ENCODE results near the gene KCNRG.

Gene KCNRG

GRCh38 chr13:50006426-50007135 lies 8.7 kb upstream of the KCNRG start:
- WGBS (ENCODE audit: insufficient coverage), result 100% methylated on average over 3 of the region's 7 CpGs
- Histone ChIP-seq H3K4me3 (ENCODE audit: control insufficient read depth in 1 of 7, extremely low read depth in 1 of 7, insufficient read depth in 4 of 7, low read depth in 2 of 7, low read length in 6 of 7) (no peak overlapping the region), H3K9me3 (ENCODE audit: control extremely low read depth in 1 of 5, control insufficient read depth in 4 of 5, insufficient read depth in 2 of 5, low read depth in 1 of 5, low read length in 4 of 5) (no peaks in the 10 kb centered on the region), H3K27ac (ENCODE audit: insufficient read depth in 1 of 2, low read depth in 1 of 2, low read length in 2 of 2, poor library complexity in 1 of 2, severe bottlenecking in 2 of 2) (no peak overlapping the region), H3K27me3 (replicated peaks in 2 of 5; ENCODE audit: control insufficient read depth in 4 of 5, insufficient read depth in 5 of 5, low read length in 4 of 5) (no peaks in the 10 kb centered on the region), H3K4me1 (ENCODE audit: control extremely low read depth in 1 of 4, control insufficient read depth in 4 of 4, insufficient read depth in 4 of 4, low read length in 3 of 4) (no peaks in the 10 kb centered on the region), H3K36me3 (ENCODE audit: control insufficient read depth in 4 of 4, insufficient read depth in 4 of 4, low read length in 3 of 4) (peaks cover 13 to 51% (median 25%) of the 10 kb centered on the region in 4 experiments)
- no peak for DNase-seq
- CTCF ChIA-PET, result interaction anchor here (1.0 to 1.8 kb wide), 3 partner anchors 9 to 37 kb away, joined by 3 to 4 read pairs (median 3); partner anchors contain the start of gene TRIM13
- POLR2A ChIA-PET, result no interaction called here

GRCh38 chr13:50011461-50011860 lies 3.8 kb upstream of the KCNRG start:
- H3K9me3 ChIP-seq (ENCODE audit: control extremely low read depth in 1 of 5, control insufficient read depth in 4 of 5, insufficient read depth in 2 of 5, low read depth in 1 of 5, low read length in 4 of 5), result no peaks in the 10 kb centered on the region
- CTCF ChIA-PET, result interaction anchor here (1.1 to 2.4 kb wide), 2 partner anchors 13 to 74 kb away, joined by 3 to 16 read pairs; partner anchors contain the start of gene TRIM13
- H3K27me3 ChIP-seq (replicated peaks in 2 of 5; ENCODE audit: control insufficient read depth in 4 of 5, insufficient read depth in 5 of 5, low read length in 4 of 5), result no peaks in the 10 kb centered on the region
- peaks cover 0 to 3% (median 0%) of the 10 kb centered on the region in 4 experiments for H3K4me1 ChIP-seq (ENCODE audit: control extremely low read depth in 1 of 4, control insufficient read depth in 4 of 4, insufficient read depth in 4 of 4, low read length in 3 of 4)
- POLR2A ChIA-PET, result interaction anchor here (1.3 kb wide), 1 partner anchor 14 kb away, joined by 8 read pairs; the partner anchor contains the start of gene TRIM13
- no peak overlapping the region for H3K27ac ChIP-seq (ENCODE audit: insufficient read depth in 1 of 2, low read depth in 1 of 2, low read length in 2 of 2, poor library complexity in 1 of 2, severe bottlenecking in 2 of 2)
- DNase-seq, result no peak
- no CpG with 5 or more reads among the region's 1 CpG for WGBS (ENCODE audit: insufficient coverage)
- H3K4me3 ChIP-seq (ENCODE audit: control insufficient read depth in 1 of 7, extremely low read depth in 1 of 7, insufficient read depth in 4 of 7, low read depth in 2 of 7, low read length in 6 of 7), result no peak overlapping the region
- H3K36me3 ChIP-seq (ENCODE audit: control insufficient read depth in 4 of 4, insufficient read depth in 4 of 4, low read length in 3 of 4), result peaks cover 14 to 62% (median 35%) of the 10 kb centered on the region in 4 experiments

GRCh38 chr13:50012396-50013169 lies 2.7 kb upstream of the KCNRG start:
- H3K36me3 ChIP-seq (ENCODE audit: control insufficient read depth in 4 of 4, insufficient read depth in 4 of 4, low read length in 3 of 4), result peaks cover 14 to 66% (median 36%) of the 10 kb centered on the region in 4 experiments
- no peak overlapping the region for H3K4me3 ChIP-seq (ENCODE audit: control insufficient read depth in 1 of 7, extremely low read depth in 1 of 7, insufficient read depth in 4 of 7, low read depth in 2 of 7, low read length in 6 of 7)
- no peak for DNase-seq
- ChIA-PET CTCF (interaction anchor here (1.1 to 3.0 kb wide), 4 partner anchors 9 to 15 kb away, joined by 3 to 21 read pairs (median 10); partner anchors contain the start of gene TRIM13), POLR2A (no interaction called here)
- H3K9me3 ChIP-seq (ENCODE audit: control extremely low read depth in 1 of 5, control insufficient read depth in 4 of 5, insufficient read depth in 2 of 5, low read depth in 1 of 5, low read length in 4 of 5), result no peaks in the 10 kb centered on the region
- WGBS (ENCODE audit: insufficient coverage), result 93% methylated on average over 4 of the region's 6 CpGs
- peaks cover 0 to 3% (median 0%) of the 10 kb centered on the region in 4 experiments for H3K4me1 ChIP-seq (ENCODE audit: control extremely low read depth in 1 of 4, control insufficient read depth in 4 of 4, insufficient read depth in 4 of 4, low read length in 3 of 4)
- H3K27ac ChIP-seq (ENCODE audit: insufficient read depth in 1 of 2, low read depth in 1 of 2, low read length in 2 of 2, poor library complexity in 1 of 2, severe bottlenecking in 2 of 2), result no peak overlapping the region
- no peaks in the 10 kb centered on the region for H3K27me3 ChIP-seq (replicated peaks in 2 of 5; ENCODE audit: control insufficient read depth in 4 of 5, insufficient read depth in 5 of 5, low read length in 4 of 5)

- no peak overlapping the region for H3K4me3 ChIP-seq (ENCODE audit: control insufficient read depth in 1 of 7, extremely low read depth in 1 of 7, insufficient read depth in 4 of 7, low read depth in 2 of 7, low read length in 6 of 7)
- POLR2A ChIA-PET, result no interaction called here
- H3K27me3 ChIP-seq (replicated peaks in 2 of 5; ENCODE audit: control insufficient read depth in 4 of 5, insufficient read depth in 5 of 5, low read length in 4 of 5), result no peaks in the 10 kb centered on the region
- H3K27ac ChIP-seq (ENCODE audit: insufficient read depth in 1 of 2, low read depth in 1 of 2, low read length in 2 of 2, poor library complexity in 1 of 2, severe bottlenecking in 2 of 2), result no peak overlapping the region
- CTCF ChIA-PET, result interaction anchor here (0.7 to 3.0 kb wide), 4 partner anchors 13 to 65 kb away, joined by 3 to 21 read pairs (median 4); partner anchors contain the start of gene TRIM13
- peak in 1 of 3 donors; percentile 44 for DNase-seq
- WGBS (ENCODE audit: insufficient coverage), result no CpG with 5 or more reads among the region's 1 CpG
- H3K36me3 ChIP-seq (ENCODE audit: control insufficient read depth in 4 of 4, insufficient read depth in 4 of 4, low read length in 3 of 4), result peaks cover 14 to 53% (median 37%) of the 10 kb centered on the region in 4 experiments
- H3K4me1 ChIP-seq (ENCODE audit: control extremely low read depth in 1 of 4, control insufficient read depth in 4 of 4, insufficient read depth in 4 of 4, low read length in 3 of 4), result peaks cover 0 to 5% (median 0%) of the 10 kb centered on the region in 4 experiments
- H3K9me3 ChIP-seq (ENCODE audit: control extremely low read depth in 1 of 5, control insufficient read depth in 4 of 5, insufficient read depth in 2 of 5, low read depth in 1 of 5, low read length in 4 of 5), result no peaks in the 10 kb centered on the region
Observed at GRCh38 chr13:50014386-50014785, 858 bp upstream of the KCNRG start.

- no peak for DNase-seq
- H3K27ac ChIP-seq (ENCODE audit: insufficient read depth in 1 of 2, low read depth in 1 of 2, low read length in 2 of 2, poor library complexity in 1 of 2, severe bottlenecking in 2 of 2), result no peak overlapping the region
- no peaks in the 10 kb centered on the region for H3K9me3 ChIP-seq (ENCODE audit: control extremely low read depth in 1 of 5, control insufficient read depth in 4 of 5, insufficient read depth in 2 of 5, low read depth in 1 of 5, low read length in 4 of 5)
- WGBS (ENCODE audit: insufficient coverage), result 93% methylated on average over 2 of the region's 4 CpGs
- no peak overlapping the region for H3K4me3 ChIP-seq (ENCODE audit: control insufficient read depth in 1 of 7, extremely low read depth in 1 of 7, insufficient read depth in 4 of 7, low read depth in 2 of 7, low read length in 6 of 7)
- no peaks in the 10 kb centered on the region for H3K27me3 ChIP-seq (replicated peaks in 2 of 5; ENCODE audit: control insufficient read depth in 4 of 5, insufficient read depth in 5 of 5, low read length in 4 of 5)
- CTCF ChIA-PET, result no interaction called here
- peaks cover 0 to 5% (median 0%) of the 10 kb centered on the region in 4 experiments for H3K4me1 ChIP-seq (ENCODE audit: control extremely low read depth in 1 of 4, control insufficient read depth in 4 of 4, insufficient read depth in 4 of 4, low read length in 3 of 4)
- H3K36me3 ChIP-seq (ENCODE audit: control insufficient read depth in 4 of 4, insufficient read depth in 4 of 4, low read length in 3 of 4), result peaks cover 12 to 56% (median 38%) of the 10 kb centered on the region in 4 experiments
- POLR2A ChIA-PET, result no interaction called here
Observed at GRCh38 chr13:50015750-50016149, 506 bp downstream of the KCNRG start.

GRCh38 chr13:50016444-50016843 lies 1.2 kb downstream of the KCNRG start:
- CTCF ChIA-PET, result interaction anchor here (2.0 kb wide), 1 partner anchor 14 kb away, joined by 8 read pairs; no protein-coding TSS in a partner anchor
- peaks cover 0 to 5% (median 0%) of the 10 kb centered on the region in 4 experiments for H3K4me1 ChIP-seq (ENCODE audit: control extremely low read depth in 1 of 4, control insufficient read depth in 4 of 4, insufficient read depth in 4 of 4, low read length in 3 of 4)
- DNase-seq, result no peak
- no peaks in the 10 kb centered on the region for H3K9me3 ChIP-seq (ENCODE audit: control extremely low read depth in 1 of 5, control insufficient read depth in 4 of 5, insufficient read depth in 2 of 5, low read depth in 1 of 5, low read length in 4 of 5)
- no peaks in the 10 kb centered on the region for H3K27me3 ChIP-seq (replicated peaks in 2 of 5; ENCODE audit: control insufficient read depth in 4 of 5, insufficient read depth in 5 of 5, low read length in 4 of 5)
- no CpG with 5 or more reads among the region's 2 CpGs for WGBS (ENCODE audit: insufficient coverage)
- POLR2A ChIA-PET, result interaction anchor here (0.6 kb wide), 1 partner anchor 13 kb away, joined by 3 read pairs; no protein-coding TSS in a partner anchor
- peaks cover 12 to 49% (median 36%) of the 10 kb centered on the region in 4 experiments for H3K36me3 ChIP-seq (ENCODE audit: control insufficient read depth in 4 of 4, insufficient read depth in 4 of 4, low read length in 3 of 4)
- H3K4me3 ChIP-seq (ENCODE audit: control insufficient read depth in 1 of 7, extremely low read depth in 1 of 7, insufficient read depth in 4 of 7, low read depth in 2 of 7, low read length in 6 of 7), result no peak overlapping the region
- H3K27ac ChIP-seq (ENCODE audit: insufficient read depth in 1 of 2, low read depth in 1 of 2, low read length in 2 of 2, poor library complexity in 1 of 2, severe bottlenecking in 2 of 2), result no peak overlapping the region

All from common myeloid progenitor, CD34-positive (primary cell).